HAP-1 (cell line): Measurements from ENCODE around the gene TUBE1.
"Not testable (repeated sequence)": the region's sequence is repeated elsewhere in the genome, so short reads cannot be mapped to it uniquely, and the experiment has no call there.

Experiments used
- DNase-seq, 2 experiments: peaks; one replicate each; pipeline ENCODE4 v3.0.0-alpha.2; 2016 to 2020; ENCODE audit warnings: low spot score in 2 of 2
- H3K27me3 ChIP-seq: fragments of 250-450 bp; sonication (Bioruptor Pico); 2 replicates; pipeline ENCODE4 v1.5.1; 2020; ENCODE audit warnings: low read depth, mild to moderate bottlenecking, moderate library complexity
- H3K36me3 ChIP-seq: fragments of 250-450 bp; sonication (Bioruptor Pico); replicated peaks from 2 replicates; pipeline ENCODE4 v1.5.1; 2020; ENCODE audit warnings: mild to moderate bottlenecking
- H3K4me1 ChIP-seq: fragments of 250-450 bp; sonication (Bioruptor Pico); 2 replicates; pipeline ENCODE4 v1.5.1; 2020; ENCODE audit warnings: mild to moderate bottlenecking
- H3K4me3 ChIP-seq: fragments of 250-450 bp; sonication (Bioruptor Pico); 2 replicates; pipeline ENCODE4 v1.5.1; 2020; ENCODE audit warnings: mild to moderate bottlenecking, moderate library complexity
- H3K9me3 ChIP-seq: fragments of 250-450 bp; sonication (Bioruptor Pico); 2 replicates; pipeline ENCODE4 v1.5.1; 2020; ENCODE audit warnings: mild to moderate bottlenecking, moderate library complexity
- in situ Hi-C: fragments of 300-500 bp; cut with MboI; formaldehyde crosslinking; loops from 3 replicates; pipeline ENCODE4 v1.14.3; 2020; ENCODE audit warnings: low sequenced_read_pairs, inconsistent platforms, mixed read lengths

The TUBE1 gene

DNA sequence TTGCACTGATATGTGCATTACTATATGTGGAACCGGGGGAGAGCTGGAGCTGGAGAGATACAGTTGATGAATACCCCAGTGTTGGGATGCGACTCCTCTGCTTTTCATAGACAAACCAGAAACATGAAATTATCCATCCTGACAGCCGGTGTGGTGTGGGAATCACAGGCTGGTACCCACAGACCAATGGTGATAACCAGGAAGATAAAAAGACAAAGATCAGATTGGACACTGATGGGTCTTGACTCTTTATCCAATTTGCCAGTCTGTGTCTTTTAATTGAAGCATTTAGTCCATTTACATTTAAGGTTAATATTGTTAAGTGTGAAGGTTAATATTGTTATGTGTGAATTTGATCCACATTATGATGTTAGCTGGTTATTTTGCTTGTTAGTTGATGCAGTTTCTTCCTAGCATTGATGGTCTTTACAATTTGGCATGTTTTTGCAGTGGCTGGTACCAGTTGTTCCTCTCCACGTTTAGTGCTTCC lies 36.0 kb downstream of the TUBE1 start:
- H3K27me3 ChIP-seq, H3K9me3 ChIP-seq, DNase-seq, H3K4me3 ChIP-seq, H3K36me3 ChIP-seq, in situ Hi-C loops, H3K4me1 ChIP-seq: not testable (repeated sequence)

DNA sequence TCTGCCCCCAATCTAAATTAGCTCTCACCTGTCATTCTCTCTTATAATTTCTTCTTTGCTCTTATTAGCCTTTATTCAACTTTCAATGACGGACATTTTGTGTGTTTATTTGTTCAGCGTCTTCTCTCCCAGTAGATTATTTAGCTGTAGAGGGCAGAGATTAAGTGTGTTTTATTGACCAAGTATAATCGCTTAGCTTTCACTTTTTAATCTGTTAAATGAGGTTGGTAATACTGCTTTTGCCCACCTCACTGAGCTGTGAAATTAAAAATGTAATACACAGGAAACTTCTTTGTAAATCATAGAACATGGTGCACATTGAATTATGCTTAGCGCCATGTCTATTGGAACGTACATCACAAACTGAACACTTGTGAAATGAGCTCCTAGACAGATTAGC lies 36.9 kb downstream of the TUBE1 start:
- H3K4me3 ChIP-seq: no peak overlapping the region
- no peaks in the 10 kb centered on the region for H3K27me3 ChIP-seq
- no peak for DNase-seq
- in situ Hi-C loops: no loop called here
- H3K9me3 ChIP-seq: no peaks in the 10 kb centered on the region
- H3K36me3 ChIP-seq: no peaks in the 10 kb centered on the region
- H3K4me1 ChIP-seq: no peaks in the 10 kb centered on the region

DNA sequence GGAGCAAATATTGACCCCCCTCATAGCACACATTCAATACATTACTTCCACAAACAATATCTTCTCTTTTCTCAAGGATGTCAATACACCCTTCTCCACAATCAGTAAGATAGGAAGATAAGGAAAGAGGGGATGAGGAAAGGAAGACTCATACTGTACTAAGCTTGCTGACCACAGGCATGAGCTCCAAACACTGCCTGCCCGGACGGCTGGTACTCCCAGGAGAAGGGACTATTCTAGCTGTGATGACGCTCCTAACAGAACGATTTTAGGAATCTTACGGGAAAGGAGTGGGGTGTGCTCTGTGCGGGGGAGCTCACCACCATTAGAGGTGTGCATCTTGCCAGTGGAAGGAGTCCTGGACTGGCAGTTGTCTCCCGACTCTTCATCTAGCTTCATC lies 37.3 kb downstream of the TUBE1 start:
- H3K4me3 ChIP-seq: no peak overlapping the region
- no peaks in the 10 kb centered on the region for H3K4me1 ChIP-seq
- no peaks in the 10 kb centered on the region for H3K9me3 ChIP-seq
- in situ Hi-C loops: loop anchor here (25.0 kb wide), 1 partner anchor 1013 kb away; no protein-coding TSS in a partner anchor
- DNase-seq: no peak
- no peaks in the 10 kb centered on the region for H3K27me3 ChIP-seq
- no peaks in the 10 kb centered on the region for H3K36me3 ChIP-seq

DNA sequence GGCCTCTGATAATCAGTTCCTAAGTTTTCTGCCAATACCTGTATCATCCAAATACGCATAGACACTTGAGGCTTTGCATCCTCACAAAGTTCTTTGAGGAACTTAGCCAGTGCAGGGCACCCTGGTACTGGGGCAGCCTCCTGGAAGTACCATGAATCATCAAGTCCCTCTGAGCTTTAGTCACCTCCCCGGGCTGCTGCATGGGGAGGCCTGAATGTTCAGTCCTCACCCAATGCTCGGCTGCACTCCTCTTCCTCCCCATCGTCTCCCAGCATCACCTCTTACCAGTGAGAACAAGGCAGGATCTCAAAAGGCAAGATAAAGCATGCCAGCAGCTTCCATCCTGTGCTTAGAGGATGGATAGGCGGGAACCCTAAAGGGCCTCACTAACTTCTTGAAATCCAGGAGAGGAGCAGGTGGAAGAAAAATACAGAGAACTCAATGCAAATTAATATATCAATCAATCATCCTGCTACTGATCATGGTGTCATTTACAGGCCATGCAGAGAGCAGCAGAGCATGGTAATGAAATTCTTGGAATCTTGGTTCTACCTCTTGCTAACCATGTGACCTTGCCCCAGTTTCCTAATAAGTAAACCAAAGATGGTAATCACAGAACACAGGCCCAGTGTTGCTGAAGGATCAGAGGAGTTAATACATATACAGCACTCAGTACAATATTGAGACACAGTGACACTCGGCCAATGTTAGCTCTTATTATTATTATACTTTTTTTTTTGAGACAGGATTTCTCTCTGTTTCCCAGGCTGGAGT lies 38.1 kb downstream of the TUBE1 start:
- DNase-seq: no peak
- Histone ChIP-seq H3K4me3 (no peak overlapping the region), H3K27me3 (no peaks in the 10 kb centered on the region), H3K9me3 (no peaks in the 10 kb centered on the region), H3K36me3 (no peaks in the 10 kb centered on the region), H3K4me1 (no peaks in the 10 kb centered on the region)
- in situ Hi-C loops: loop anchor here (25.0 kb wide), 1 partner anchor 1012 kb away; no protein-coding TSS in a partner anchor

DNA sequence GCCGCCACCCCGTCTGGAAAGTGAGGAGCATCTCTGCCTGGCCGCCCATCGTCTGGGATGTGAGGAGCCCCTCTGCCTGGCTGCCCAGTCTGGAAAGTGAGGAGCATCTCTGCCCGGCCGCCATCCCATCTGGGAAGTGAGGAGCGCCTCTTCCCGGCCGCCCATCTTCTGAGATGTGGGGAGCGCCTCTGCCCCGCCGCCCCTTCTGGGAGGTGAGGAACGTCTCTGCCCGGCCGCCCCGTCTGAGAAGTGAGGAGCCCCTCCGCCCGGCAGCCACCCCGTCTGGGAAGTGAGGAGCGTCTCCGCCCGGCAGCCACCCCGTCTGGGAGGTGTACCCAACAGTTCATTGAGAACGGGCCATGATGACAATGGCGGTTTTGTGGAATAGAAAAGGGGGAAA lies 39.8 kb downstream of the TUBE1 start:
- not testable (repeated sequence) for DNase-seq

DNA sequence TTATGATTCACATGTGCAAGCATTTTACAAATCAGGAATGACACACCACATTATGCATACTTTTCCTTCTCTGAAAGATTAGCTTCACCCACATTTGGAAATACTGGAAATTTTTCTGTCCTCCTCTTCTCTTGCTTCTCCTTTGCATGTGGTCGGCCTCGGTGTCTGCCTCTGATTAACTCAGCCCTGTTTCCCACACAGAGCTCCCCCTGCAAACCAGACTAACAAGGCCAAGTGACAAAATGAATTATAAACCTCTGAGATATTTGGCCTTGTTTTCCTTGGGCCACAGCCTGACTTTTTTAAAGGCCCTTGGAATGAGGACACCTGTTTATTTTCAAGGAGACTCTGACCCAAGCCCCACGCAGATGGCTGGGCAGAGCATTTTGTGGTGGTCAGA lies 42.4 kb downstream of the TUBE1 start:
- H3K36me3 ChIP-seq: no peaks in the 10 kb centered on the region
- in situ Hi-C loops: loop anchor here (25.0 kb wide), 1 partner anchor 1008 kb away; no protein-coding TSS in a partner anchor
- no peaks in the 10 kb centered on the region for H3K9me3 ChIP-seq
- peaks cover 2% of the 10 kb centered on the region; the same call in 1 of the 2 replicates for H3K4me1 ChIP-seq
- no peak overlapping the region for H3K4me3 ChIP-seq
- DNase-seq: no peak
- H3K27me3 ChIP-seq: no peaks in the 10 kb centered on the region

More for the DNA sequence above, 39.8 kb downstream of the TUBE1 start:
- H3K4me1 ChIP-seq, H3K4me3 ChIP-seq, H3K9me3 ChIP-seq, H3K27me3 ChIP-seq, H3K36me3 ChIP-seq: not testable (repeated sequence)
- in situ Hi-C loops: loop anchor here (25.0 kb wide), 1 partner anchor 1010 kb away; no protein-coding TSS in a partner anchor

- in situ Hi-C loops: loop anchor here (25.0 kb wide), 1 partner anchor 1007 kb away; no protein-coding TSS in a partner anchor
- no peak for DNase-seq
- no peaks in the 10 kb centered on the region for H3K36me3 ChIP-seq
Observed at GRCh38 chr6:112044196-112044595, 43.1 kb downstream of the TUBE1 start.

GRCh38 chr6:112043032-112044007 lies 44.0 kb downstream of the TUBE1 start:
- Histone ChIP-seq H3K36me3 (no peaks in the 10 kb centered on the region), H3K27me3 (no peaks in the 10 kb centered on the region), H3K4me1 (peaks cover 2% of the 10 kb centered on the region; the same call in 1 of the 2 replicates), H3K9me3 (no peaks in the 10 kb centered on the region), H3K4me3 (peak overlapping the region; percentile 44)
- in situ Hi-C loops: loop anchor here (25.0 kb wide), 1 partner anchor 1006 kb away; no protein-coding TSS in a partner anchor
- peak; percentile 93 to 97 for DNase-seq

More at GRCh38 chr6:112044196-112044595, 43.1 kb downstream of the TUBE1 start:
- H3K27me3 ChIP-seq: no peaks in the 10 kb centered on the region
- H3K4me3 ChIP-seq: no peak overlapping the region
- peaks cover 2% of the 10 kb centered on the region; the same call in 1 of the 2 replicates for H3K4me1 ChIP-seq
- H3K9me3 ChIP-seq: no peaks in the 10 kb centered on the region

- peaks cover 2% of the 10 kb centered on the region; the same call in 1 of the 2 replicates for H3K4me1 ChIP-seq
- in situ Hi-C loops: loop anchor here (25.0 kb wide), 1 partner anchor 1004 kb away; no protein-coding TSS in a partner anchor
- DNase-seq: no peak
- H3K9me3 ChIP-seq: no peaks in the 10 kb centered on the region
- H3K27me3 ChIP-seq: no peaks in the 10 kb centered on the region
- no peak overlapping the region for H3K4me3 ChIP-seq
- no peaks in the 10 kb centered on the region for H3K36me3 ChIP-seq
Observed at GRCh38 chr6:112041535-112041934, 45.7 kb downstream of the TUBE1 start.

DNA sequence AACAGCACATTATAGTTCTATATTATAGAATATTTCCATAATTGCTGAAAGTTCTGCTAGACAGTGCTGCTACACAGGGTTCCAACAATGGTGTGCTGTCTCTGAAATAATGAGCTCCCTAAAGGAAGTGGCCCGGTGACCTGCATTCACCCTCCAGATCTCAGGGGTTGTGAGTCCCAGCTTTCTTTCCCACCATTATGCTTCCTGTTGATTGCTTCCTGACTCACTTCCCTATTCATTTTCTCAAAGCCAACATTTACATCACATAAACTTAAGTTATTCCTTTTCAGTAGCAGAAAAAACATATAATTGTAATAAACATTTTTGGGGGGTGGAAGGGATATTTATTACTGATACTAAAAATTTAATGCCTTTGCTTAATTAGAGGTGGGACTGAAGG lies 46.3 kb downstream of the TUBE1 start:
- in situ Hi-C loops: loop anchor here (25.0 kb wide), 1 partner anchor 1004 kb away; no protein-coding TSS in a partner anchor
- peaks cover 2% of the 10 kb centered on the region; the same call in 1 of the 2 replicates for H3K4me1 ChIP-seq
- no peaks in the 10 kb centered on the region for H3K36me3 ChIP-seq
- no peak overlapping the region for H3K4me3 ChIP-seq
- DNase-seq: no peak
- no peaks in the 10 kb centered on the region for H3K27me3 ChIP-seq
- H3K9me3 ChIP-seq: no peaks in the 10 kb centered on the region

DNA sequence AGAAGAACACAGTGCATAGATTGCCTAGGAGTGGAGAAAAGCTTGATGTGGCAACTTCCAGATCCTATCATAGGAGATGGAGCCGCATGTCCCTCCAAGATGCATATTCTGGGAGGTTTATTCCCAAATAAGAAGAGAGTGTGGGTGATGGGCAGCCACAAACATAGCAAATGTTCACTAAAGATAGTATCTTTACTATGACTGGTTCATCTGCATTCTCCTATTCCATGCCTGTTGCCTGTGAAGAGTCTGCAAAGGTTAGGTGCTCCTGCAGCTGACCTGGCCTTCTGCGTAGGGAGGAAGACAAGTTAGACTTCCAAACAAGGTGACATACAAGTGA lies 47.9 kb downstream of the TUBE1 start:
- Histone ChIP-seq H3K4me1 (peaks cover 2% of the 10 kb centered on the region; the same call in 1 of the 2 replicates), H3K9me3 (no peaks in the 10 kb centered on the region), H3K27me3 (no peaks in the 10 kb centered on the region), H3K36me3 (no peaks in the 10 kb centered on the region), H3K4me3 (no peak overlapping the region)
- in situ Hi-C loops: loop anchor here (25.0 kb wide), 1 partner anchor 1002 kb away; no protein-coding TSS in a partner anchor
- DNase-seq: no peak

DNA sequence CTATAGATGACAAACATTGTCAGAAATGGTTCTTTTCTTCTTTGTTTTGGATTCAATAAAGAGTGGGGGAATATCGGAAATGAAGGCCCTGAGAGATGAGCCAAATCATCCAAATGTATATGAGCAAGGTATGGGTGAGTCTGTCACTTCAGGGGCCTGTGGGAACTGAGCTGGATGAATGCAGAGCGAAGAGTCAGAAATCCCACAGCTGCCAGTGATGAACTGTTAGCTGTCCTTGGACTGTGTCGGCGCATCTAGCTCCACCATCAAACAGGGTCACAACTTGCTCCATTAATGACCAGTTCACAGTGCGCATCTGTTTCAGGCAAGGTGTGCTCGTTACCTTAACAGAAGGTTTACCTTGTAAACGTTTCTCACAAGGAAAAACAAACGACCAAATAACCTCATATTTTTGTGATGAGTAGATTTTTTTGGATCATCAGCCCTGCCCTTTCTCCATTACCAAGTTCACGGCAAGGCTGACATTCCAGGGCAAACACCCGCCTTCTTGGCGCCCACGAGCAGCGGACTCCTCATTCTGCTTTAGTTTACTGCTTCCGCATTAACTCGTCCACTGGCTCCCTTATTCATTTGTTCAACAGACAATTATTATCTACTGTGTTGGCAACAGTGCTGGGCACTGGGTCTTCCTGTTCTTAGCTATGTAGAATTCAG lies 48.4 kb downstream of the TUBE1 start:
- no peak overlapping the region for H3K4me3 ChIP-seq
- no peaks in the 10 kb centered on the region for H3K27me3 ChIP-seq

GRCh38 chr6:112038268-112038667 lies 49.0 kb downstream of the TUBE1 start:
- in situ Hi-C loops: loop anchor here (25.0 kb wide), 1 partner anchor 1001 kb away; no protein-coding TSS in a partner anchor
- Histone ChIP-seq H3K4me1 (peaks cover 4% of the 10 kb centered on the region; the same call in 1 of the 2 replicates), H3K9me3 (no peaks in the 10 kb centered on the region), H3K27me3 (no peaks in the 10 kb centered on the region), H3K4me3 (no peak overlapping the region), H3K36me3 (no peaks in the 10 kb centered on the region)
- no peak for DNase-seq

More for the DNA sequence above, 48.4 kb downstream of the TUBE1 start:
- in situ Hi-C loops: loop anchor here (25.0 kb wide), 1 partner anchor 1002 kb away; no protein-coding TSS in a partner anchor
- Histone ChIP-seq H3K9me3 (no peaks in the 10 kb centered on the region), H3K36me3 (no peaks in the 10 kb centered on the region), H3K4me1 (peaks cover 3% of the 10 kb centered on the region; the same call in 1 of the 2 replicates)
- no peak for DNase-seq
